ENCODE data around the gene MEI1.
"Not testable (repeated sequence)": the region's sequence is repeated elsewhere in the genome, so short reads cannot be mapped to it uniquely, and the experiment has no call there.

Gene MEI1

DNA sequence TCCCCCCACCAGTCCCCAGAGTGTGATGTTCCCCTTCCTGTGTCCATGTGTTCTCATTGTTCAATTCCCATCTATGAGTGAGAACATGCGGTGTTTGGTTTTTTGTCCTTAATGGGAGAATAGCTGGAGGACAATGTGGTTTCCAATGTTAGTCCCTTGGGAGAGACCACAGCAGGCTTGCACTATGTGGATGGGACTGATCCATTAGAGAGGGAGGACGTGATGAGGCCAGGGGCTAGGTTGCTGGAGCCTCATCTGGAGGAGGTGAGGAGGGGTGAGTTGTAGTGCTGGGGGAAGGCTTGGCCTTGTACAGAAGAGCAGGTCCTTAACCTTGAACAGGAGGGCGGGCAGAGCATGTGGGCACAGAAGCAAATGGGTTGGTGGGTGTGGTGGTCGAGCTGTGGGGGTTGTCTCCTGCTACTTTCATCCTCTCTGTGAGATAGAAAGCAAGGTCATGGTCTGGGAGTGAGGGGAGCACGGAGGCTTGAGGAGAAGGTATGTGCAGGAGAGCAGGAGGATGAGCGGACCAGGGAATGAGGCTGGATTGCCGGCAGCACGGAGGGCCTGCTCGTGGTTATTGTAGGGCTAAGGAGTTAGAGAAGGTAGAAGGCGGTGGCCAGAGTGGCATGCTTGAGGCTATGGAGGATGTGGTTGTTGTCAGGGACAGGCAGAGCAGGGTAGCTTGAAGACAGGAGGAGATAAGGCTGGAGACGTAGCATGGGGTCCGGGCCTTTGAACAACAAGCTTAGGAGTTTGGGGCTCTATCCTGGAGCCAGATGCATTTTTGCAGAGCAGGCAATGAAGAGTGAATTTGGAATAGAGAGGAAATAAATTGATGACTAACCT lies 122.4 kb downstream of the MEI1 start:
- DNase-seq (ENCODE audit: low read depth) = no peak

DNA sequence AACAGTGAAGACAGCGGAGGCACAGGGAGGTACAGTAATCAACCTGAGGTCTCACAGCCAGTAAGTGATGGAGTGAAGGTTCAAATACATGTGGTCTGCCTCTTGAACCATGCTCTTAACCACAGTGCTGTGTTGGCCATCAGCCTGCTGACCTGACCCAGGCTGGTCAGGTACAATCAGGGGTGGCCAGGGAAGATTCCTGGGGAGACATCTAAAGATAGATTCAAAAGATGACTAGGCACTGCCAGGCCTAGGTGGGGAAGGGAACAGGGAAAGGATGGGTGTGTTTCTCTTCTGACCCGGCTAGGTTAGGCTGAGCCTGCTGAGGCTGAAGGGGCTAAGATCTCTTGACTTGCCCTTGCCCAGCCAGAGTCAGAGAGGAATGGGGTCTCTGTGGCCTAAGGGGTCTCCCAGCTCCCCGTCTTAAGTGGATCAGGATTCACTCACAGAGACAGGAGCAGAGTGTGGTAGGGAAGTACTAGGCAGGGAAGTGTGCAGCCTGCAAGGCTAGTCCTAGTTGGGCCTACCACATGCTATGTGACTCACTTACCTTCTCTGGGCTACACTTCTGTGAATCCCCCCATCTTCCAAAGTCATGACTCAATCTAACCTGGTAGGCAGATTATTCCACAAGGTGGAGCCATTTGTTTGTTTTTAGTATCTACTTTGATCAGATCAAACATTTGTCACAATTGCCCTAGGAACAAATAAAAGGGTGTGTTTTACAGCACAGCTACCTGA lies 123.2 kb downstream of the MEI1 start:
- DNase-seq (ENCODE audit: low read depth) = peak; percentile 14

GRCh38 chr22:41823797-41824196 lies 124.5 kb downstream of the MEI1 start:
- DNase-seq (ENCODE audit: low read depth) = no peak

GRCh38 chr22:41825376-41825775 lies 126.1 kb downstream of the MEI1 start:
- DNase-seq (ENCODE audit: low read depth) = no peak

DNA sequence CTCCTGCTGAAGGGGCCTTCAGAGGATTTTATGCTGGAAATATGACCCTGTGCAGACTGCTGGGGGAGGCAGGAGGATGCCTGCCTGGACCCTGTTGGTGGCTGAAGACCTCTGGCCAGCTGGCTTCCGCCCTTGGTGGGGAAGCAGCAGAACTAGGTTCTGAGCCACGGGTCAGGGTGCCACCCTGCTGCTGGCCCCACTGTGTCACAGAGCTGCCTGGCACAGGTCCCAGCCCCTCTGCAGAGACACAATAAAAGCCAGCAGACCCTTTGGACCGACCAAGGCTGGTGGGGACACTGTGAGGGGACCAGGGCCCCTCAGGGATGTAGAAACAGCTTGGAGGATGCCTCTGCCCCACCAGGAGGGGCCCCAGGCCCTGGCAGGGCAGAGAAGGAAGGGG lies 126.7 kb downstream of the MEI1 start:
- DNase-seq (ENCODE audit: low read depth) = no peak

DNA sequence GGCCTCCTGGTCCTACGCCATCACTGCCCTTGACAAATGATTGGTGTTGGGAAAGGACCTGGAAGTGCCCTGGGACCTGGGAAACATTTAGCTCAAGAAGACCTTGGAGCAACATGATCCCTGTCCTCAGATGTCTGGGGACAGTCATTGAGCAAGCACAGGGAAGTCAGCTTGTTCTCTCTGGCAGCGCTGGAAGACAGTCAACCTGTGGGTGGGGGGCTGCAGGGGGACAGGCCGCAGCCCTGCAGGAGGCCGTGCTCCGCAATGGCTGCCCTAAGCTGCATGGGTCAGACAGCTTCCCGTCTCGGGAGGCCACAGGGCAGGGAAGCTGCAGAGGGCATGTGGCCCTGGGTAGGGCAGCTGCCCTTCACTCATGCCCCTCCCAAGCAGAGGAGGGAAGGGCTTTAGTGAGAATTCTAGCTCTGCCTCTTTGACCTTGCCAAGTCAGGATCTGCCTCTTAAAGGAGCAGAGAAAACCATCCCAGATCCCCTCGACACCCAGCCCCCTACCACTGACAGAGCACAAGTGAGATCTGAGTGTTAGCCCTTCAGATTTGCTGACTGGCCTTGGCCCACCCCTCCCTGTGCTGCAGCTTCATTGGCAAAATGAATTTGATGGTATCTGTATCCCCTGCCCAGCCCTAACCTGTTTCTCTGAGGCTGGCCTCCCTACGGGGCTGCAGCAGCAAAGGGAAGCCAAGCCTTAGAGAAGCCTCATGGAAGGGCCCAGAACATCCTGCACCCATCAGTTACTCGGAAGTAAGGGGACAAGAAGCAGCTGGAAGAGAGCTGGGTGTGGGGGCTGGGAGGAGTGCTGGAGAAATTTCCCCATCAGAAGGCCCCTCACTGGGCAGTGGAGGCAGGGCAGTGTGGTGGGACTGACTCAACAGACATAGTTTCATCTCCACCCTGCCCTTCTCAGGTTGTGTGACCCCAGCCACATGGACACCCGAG lies 127.4 kb downstream of the MEI1 start:
- no peak for DNase-seq (ENCODE audit: low read depth)

DNA sequence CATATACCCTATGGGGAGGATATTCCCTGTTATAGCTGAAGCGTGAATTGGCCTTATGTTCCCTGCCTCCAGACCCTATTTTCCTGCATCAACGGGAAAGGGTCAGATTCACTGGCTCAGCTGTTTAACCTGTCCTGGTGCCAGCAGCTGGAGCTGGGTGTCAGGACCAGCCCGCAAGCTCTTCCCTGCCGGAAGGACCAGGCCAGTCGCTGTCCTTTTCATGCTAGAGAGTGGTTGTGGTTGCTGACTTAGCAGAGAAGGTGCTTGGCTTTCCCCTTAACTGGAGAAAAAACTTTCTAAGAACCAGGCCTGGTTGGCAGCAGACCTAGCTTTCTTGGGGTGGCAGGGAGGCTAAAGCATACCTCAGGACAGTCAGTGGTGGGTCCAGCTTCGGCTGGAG lies 128.4 kb downstream of the MEI1 start:
- no peak for DNase-seq (ENCODE audit: low read depth)

- DNase-seq (ENCODE audit: low read depth) = no peak
These were observed 129.2 kb downstream of the MEI1 start for GRCh38 chr22:41828516-41828915.

GRCh38 chr22:41830174-41830573 lies 130.9 kb downstream of the MEI1 start:
- no peak for DNase-seq (ENCODE audit: low read depth)

DNA sequence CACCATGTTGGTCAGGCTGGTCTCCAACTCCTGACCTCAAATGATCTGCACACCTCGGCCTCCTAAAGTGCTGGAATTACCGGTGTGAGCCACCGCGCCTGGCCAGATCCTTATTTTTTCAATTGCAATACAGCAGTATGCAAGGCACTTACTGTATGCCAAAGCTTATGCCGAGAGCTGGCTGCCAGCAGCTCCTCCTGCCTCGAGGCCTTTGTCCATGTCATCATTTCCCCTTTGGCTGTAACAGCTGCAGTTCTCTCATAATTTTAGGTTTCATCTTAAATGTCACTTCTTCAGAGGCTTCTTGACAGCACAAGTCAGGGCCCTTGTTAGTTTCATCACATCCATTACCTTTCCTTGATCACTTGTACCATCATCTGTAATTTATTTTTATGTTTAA lies 132.1 kb downstream of the MEI1 start:
- DNase-seq (ENCODE audit: low read depth) = no peak

DNA sequence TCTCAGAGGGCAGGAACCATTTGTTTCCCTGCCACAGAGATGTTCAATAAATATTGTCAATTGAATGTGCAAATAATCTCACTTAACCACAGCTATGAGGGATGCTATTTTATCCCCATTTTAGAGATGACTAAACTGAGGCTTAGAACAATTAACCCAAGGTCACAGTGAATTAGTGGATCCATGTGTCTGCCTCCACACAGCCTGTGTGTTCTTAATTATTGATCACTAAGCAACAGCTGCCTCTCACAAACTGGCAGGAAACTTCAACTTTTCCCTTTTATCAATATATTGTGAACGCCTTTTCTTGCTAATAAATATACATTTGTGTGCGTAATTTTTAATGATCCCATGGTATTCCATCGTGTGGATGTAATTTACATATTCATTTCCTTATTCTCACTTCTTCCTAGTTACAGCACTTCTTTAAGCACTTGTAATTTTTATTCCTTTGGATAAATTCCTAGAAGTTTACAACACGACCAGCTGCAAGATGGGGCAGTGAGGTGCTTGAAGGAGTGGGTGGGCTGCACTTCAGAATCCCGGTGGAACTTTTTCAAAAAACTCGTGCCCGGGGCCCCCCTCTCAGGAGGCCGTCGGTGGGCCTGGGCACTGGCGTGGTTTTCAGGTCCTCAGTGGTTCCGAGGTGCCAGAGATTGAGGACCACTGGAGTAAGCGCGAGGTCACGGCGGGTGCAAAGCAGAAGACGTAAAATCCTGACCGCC lies 132.7 kb downstream of the MEI1 start:
- DNase-seq (ENCODE audit: low read depth) = no peak

- peak; percentile 94 for DNase-seq (ENCODE audit: low read depth)
These were observed 133.5 kb downstream of the MEI1 start, which contains the start of gene SREBF2 for GRCh38 chr22:41832553-41833368. Gene SREBF2 (plus strand): TSS chr22:41833105. CDS start chr22:41833271, 166 bp downstream.

DNA sequence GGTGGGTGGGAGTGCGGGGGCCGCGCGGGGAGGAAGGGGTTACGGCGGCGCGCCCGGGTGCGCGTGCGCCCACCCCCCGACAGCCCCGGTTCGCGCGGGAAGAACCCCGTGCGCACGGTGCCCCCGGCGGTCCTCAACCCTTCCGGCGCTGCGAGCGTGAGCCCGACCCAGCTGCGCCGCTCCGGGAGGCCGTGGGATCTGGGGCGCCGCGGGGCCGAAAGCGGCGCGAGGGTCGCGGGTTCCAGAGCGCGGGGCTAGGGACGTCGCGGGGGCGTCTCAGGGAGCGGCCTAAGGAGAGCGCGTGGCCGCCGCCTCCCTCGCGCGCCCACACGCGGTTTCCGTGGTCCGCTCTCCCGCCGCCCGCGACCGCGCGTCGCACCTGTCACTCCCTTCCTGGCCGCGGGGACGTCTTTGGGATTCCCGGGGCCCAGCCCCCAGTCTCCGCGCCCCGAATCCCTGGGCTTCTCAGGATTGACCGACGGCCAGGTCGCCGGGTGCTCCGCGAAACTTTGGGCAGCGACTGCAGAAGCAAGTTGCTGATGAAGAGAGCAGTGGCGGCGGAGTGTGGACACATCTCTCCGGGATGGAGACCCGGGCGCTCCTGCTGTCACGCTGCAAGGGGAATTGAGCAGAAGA lies 134.2 kb downstream of the MEI1 start:
- no peak for DNase-seq (ENCODE audit: low read depth)

DNA sequence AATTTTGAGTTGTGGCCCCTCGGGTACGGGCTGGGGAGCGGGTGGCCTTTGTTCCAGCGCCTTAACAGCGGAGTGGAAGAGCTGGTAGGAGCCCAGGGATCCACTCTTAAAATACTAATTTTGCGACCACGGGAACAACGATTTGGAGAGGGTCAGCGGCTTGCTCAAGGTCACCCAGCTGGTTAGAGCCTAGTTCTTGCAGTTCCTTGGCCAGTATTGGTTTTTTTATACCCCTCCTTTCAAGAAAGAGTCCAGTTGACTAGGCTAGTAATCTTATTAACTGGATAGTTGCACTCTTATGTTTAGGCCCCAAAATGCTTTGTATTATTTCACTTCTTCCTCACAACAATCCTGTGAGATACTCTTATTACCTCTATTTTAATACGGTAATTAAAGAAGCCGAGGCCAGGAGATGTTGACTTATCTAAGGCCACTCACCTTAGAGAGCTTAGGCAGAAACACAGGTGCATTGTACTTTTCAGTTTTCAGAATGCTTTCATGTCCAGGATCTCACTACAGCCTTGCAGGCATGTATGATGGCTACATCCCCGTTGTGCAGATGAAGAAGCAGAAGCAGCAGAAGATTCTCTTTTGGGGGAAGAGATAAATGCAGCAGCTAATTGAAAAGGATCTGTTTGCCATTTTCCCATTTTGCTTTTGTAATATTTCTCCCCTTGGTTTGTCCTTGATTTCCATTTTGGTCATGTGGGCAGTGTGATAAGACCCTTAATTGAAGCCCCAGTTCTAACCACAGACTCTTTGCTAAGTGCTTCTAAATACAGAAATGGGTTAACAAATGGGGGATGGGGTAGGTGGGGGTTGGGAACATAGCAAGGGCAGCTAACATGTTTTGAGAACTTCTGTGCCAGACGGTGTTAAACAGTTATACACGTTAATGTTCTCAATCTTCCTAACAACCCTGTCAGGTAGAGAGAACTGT lies 135.0 kb downstream of the MEI1 start:
- DNase-seq (ENCODE audit: low read depth) = no peak

GRCh38 chr22:41835462-41835861 lies 136.2 kb downstream of the MEI1 start:
- not testable (repeated sequence) for DNase-seq (ENCODE audit: low read depth)

GRCh38 chr22:41836551-41836950 lies 137.2 kb downstream of the MEI1 start:
- DNase-seq (ENCODE audit: low read depth) = no peak

- no peak for DNase-seq (ENCODE audit: low read depth)
These were observed 139.7 kb downstream of the MEI1 start for GRCh38 chr22:41838842-41839618.

DNA sequence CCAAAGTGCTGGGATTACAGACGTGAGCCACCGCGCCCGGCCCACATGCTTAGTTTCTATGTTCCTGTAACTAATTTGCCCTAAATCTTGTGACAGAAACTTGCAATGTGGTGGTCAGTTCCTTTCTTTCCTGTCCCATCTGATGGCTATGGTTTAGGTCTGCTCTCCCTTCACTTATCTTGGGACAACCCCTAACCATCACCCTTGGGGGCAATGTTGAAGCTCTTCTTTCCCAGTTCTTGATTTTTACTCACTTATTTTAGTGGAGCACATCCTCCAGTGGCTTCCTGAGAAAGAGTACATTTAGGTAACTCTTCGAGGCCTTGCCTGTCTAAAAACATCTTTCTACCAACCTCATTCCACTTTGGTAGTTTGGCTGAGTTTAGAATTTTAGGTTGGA lies 140.9 kb downstream of the MEI1 start:
- DNase-seq (ENCODE audit: low read depth) = no peak

Data from GM04503 (cell line).